Measurements from ENCODE around the gene ARHGEF16.

ARHGEF16 gene

GRCh38 chr1:3505161-3505560 lies 50.7 kb downstream of the ARHGEF16 start:
- no peak for DNase-seq

GRCh38 chr1:3506041-3506440 lies 51.6 kb downstream of the ARHGEF16 start:
- no peak for DNase-seq

- no peak for DNase-seq
These were observed 52.5 kb downstream of the ARHGEF16 start for GRCh38 chr1:3506943-3507342.

GRCh38 chr1:3507636-3508275 lies 53.3 kb downstream of the ARHGEF16 start:
- DNase-seq: no peak

- DNase-seq: no peak
These were observed 54.4 kb downstream of the ARHGEF16 start for GRCh38 chr1:3508757-3509415.

GRCh38 chr1:3509721-3510120 lies 55.3 kb downstream of the ARHGEF16 start:
- DNase-seq: no peak

- DNase-seq: no peak
These were observed 55.9 kb downstream of the ARHGEF16 start for GRCh38 chr1:3510136-3510955.

- DNase-seq: no peak
These were observed 56.4 kb downstream of the ARHGEF16 start for GRCh38 chr1:3510956-3511250.

- no peak for DNase-seq
These were observed 56.8 kb downstream of the ARHGEF16 start for GRCh38 chr1:3511306-3511705.

- no peak for DNase-seq
These were observed 57.4 kb downstream of the ARHGEF16 start for GRCh38 chr1:3511856-3512255.

GRCh38 chr1:3514404-3514803 lies 59.9 kb downstream of the ARHGEF16 start:
- no peak for DNase-seq

GRCh38 chr1:3515272-3515671 lies 60.8 kb downstream of the ARHGEF16 start:
- DNase-seq: no peak

- no peak for DNase-seq
These were observed 61.5 kb downstream of the ARHGEF16 start for GRCh38 chr1:3515774-3516480.

GRCh38 chr1:3516481-3516869 lies 62.0 kb downstream of the ARHGEF16 start:
- DNase-seq: no peak

GRCh38 chr1:3516911-3517675 lies 62.6 kb downstream of the ARHGEF16 start:
- DNase-seq: no peak

GRCh38 chr1:3518256-3518655 lies 63.8 kb downstream of the ARHGEF16 start:
- DNase-seq: no peak

- no peak for DNase-seq
These were observed 64.3 kb downstream of the ARHGEF16 start for GRCh38 chr1:3518756-3519155.

- DNase-seq: no peak
These were observed 64.9 kb downstream of the ARHGEF16 start for GRCh38 chr1:3519301-3519885.

- DNase-seq: no peak
These were observed 66.2 kb downstream of the ARHGEF16 start for GRCh38 chr1:3520419-3521378.

- no peak for DNase-seq
These were observed 67.0 kb downstream of the ARHGEF16 start for GRCh38 chr1:3521426-3521825.

GRCh38 chr1:3522112-3522511 lies 67.6 kb downstream of the ARHGEF16 start:
- no peak for DNase-seq

All from NCI-H1092 (cell line).